ENCODE results near the gene PMPCA. TPM values are rescaled to one million over a fixed set of nuclear protein-coding genes. Genes with fewer than 3 reads are reported as not detected.

Gene PMPCA
- total RNA-seq, 1 donor from 2014 or later, result 94.4 TPM

- FAIRE-seq, result no peak
- H3K27me3 ChIP-seq (ENCODE audit: insufficient read depth, low read length), result no peaks in the 10 kb centered on the region
Measured at GRCh38 chr9:136451221-136451877, 40.9 kb downstream of the PMPCA start.

GRCh38 chr9:136453326-136453725, 42.9 kb downstream of the PMPCA start:
- FAIRE-seq (no peak), DNase-seq (ENCODE audit: low read depth) (no peak)
- no peak overlapping the region for H3K4me2 ChIP-seq (ENCODE audit: low read length)
- no peaks in the 10 kb centered on the region for H3K4me1 ChIP-seq (ENCODE audit: insufficient read depth, low read length)
- H3K27me3 Mint-ChIP-seq (ENCODE audit: low read depth, unreplicated experiment), result no peaks in the 10 kb centered on the region
- no peaks in the 10 kb centered on the region for H3K9me3 Mint-ChIP-seq (ENCODE audit: unreplicated experiment)
- H2AFZ ChIP-seq (ENCODE audit: low read depth, low read length), result no peak overlapping the region
- no peak overlapping the region for H3K4me3 ChIP-seq (ENCODE audit: insufficient read depth, low read depth, low read length)
- H3K36me3 Mint-ChIP-seq (ENCODE audit: low read depth, unreplicated experiment), result peaks cover 24% of the 10 kb centered on the region
- TF ChIP-seq EZH2 (IDR thresholded peaks at IDR 0.05; ENCODE audit: insufficient read depth, low read length) (no peak), CTCF (IDR thresholded peaks at IDR 0.05; ENCODE audit: insufficient read depth, low read depth, low read length) (no peak)
- no peak overlapping the region for H3K27ac Mint-ChIP-seq (ENCODE audit: unreplicated experiment)
- H4K20me1 ChIP-seq (ENCODE audit: insufficient read depth, low read length), result peaks cover 69% of the 10 kb centered on the region
- H3K79me2 ChIP-seq (ENCODE audit: insufficient read depth, low read length), result peaks cover 17% of the 10 kb centered on the region
- no peak overlapping the region for H3K9ac ChIP-seq (ENCODE audit: low read length)
- peaks cover 28% of the 10 kb centered on the region for H3K36me3 ChIP-seq (ENCODE audit: insufficient read depth, low read length)
- no peak overlapping the region for H3K27ac ChIP-seq (ENCODE audit: low read depth, low read length)
- H3K4me3 Mint-ChIP-seq (ENCODE audit: unreplicated experiment), result no peak overlapping the region
- H3K4me1 Mint-ChIP-seq (ENCODE audit: low read depth, unreplicated experiment), result no peaks in the 10 kb centered on the region
- H3K27me3 ChIP-seq (ENCODE audit: insufficient read depth, low read length), result no peaks in the 10 kb centered on the region
- H3K9me3 ChIP-seq (ENCODE audit: insufficient read depth, low read depth, low read length), result no peaks in the 10 kb centered on the region

More at GRCh38 chr9:136451221-136451877, 40.9 kb downstream of the PMPCA start:
- TF ChIP-seq CTCF (IDR thresholded peaks at IDR 0.05; ENCODE audit: insufficient read depth, low read depth, low read length) (no peak), EZH2 (IDR thresholded peaks at IDR 0.05; ENCODE audit: insufficient read depth, low read length) (no peak)
- no peak overlapping the region for H3K9ac ChIP-seq (ENCODE audit: low read length)
- no peaks in the 10 kb centered on the region for H3K9me3 ChIP-seq (ENCODE audit: insufficient read depth, low read depth, low read length)
- H3K36me3 ChIP-seq (ENCODE audit: insufficient read depth, low read length), result peaks cover 33% of the 10 kb centered on the region
- peaks cover 17% of the 10 kb centered on the region for H3K79me2 ChIP-seq (ENCODE audit: insufficient read depth, low read length)
- H3K4me1 ChIP-seq (ENCODE audit: insufficient read depth, low read length), result no peaks in the 10 kb centered on the region
- H3K9me3 Mint-ChIP-seq (ENCODE audit: unreplicated experiment), result no peaks in the 10 kb centered on the region
- peaks cover 71% of the 10 kb centered on the region for H4K20me1 ChIP-seq (ENCODE audit: insufficient read depth, low read length)
- H3K4me3 ChIP-seq (ENCODE audit: insufficient read depth, low read depth, low read length), result no peak overlapping the region
- no peak overlapping the region for H3K27ac Mint-ChIP-seq (ENCODE audit: unreplicated experiment)
- no peak overlapping the region for H2AFZ ChIP-seq (ENCODE audit: low read depth, low read length)
- H3K4me2 ChIP-seq (ENCODE audit: low read length), result no peak overlapping the region
- H3K27me3 Mint-ChIP-seq (ENCODE audit: low read depth, unreplicated experiment), result no peaks in the 10 kb centered on the region
- H3K4me1 Mint-ChIP-seq (ENCODE audit: low read depth, unreplicated experiment), result no peaks in the 10 kb centered on the region
- peaks cover 31% of the 10 kb centered on the region for H3K36me3 Mint-ChIP-seq (ENCODE audit: low read depth, unreplicated experiment)
- DNase-seq (ENCODE audit: low read depth), result no peak
- no peak overlapping the region for H3K27ac ChIP-seq (ENCODE audit: low read depth, low read length)
- H3K4me3 Mint-ChIP-seq (ENCODE audit: unreplicated experiment), result no peak overlapping the region

All from astrocyte (in vitro differentiated cells and primary cell).